ENCODE results near the gene NDUFA13.

NDUFA13 gene

DNA sequence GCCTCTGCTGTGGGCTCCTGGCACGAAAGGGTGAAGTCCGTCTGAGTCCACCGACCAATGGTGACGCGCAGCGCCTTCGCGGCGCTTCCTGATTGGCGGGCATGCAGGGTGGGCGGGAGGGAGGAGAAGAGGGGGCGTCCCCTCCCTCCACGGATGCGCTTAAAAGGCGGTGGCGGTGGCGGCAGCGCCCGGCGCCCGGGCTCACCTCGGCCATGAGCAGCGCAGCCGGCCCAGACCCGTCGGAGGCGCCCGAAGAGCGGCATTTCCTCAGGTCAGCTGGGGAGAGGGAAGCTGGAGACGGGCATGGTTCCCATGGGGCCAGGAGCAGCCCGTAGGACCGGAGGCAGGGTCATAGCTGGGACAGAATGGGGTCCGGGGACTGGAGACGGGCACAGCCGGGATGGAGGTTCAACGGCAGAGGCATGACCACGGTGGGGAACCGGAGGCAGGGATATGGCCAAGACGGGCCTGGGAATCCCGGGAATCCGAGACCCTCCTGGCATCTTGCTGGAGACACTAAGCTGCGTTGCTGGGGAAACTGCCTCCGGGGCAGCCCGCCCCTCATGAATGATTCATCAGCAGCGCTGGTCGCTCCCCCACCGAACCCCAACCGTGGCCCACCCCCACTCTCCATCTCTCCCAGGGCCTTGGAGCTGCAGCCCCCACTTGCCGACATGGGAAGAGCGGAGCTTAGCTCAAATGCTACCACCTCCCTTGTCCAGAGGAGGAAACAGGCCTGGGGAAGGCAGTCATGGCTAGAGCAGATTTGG lies 12.9 kb downstream of the NDUFA13 start, which contains the start of gene YJEFN3:
Gene YJEFN3 (plus strand): TSS at position 191 of the 770 bp plus-strand sequence. CDS start 22 bp downstream, at position 213.
- Histone ChIP-seq H3K4me2 (ENCODE audit: low read depth, low read length, poor library complexity, severe bottlenecking) (no peak within 1 kb of the TSS), H2AFZ (ENCODE audit: low read length) (no peak within 1 kb of the TSS), H3K27me3 (ENCODE audit: insufficient read depth, low read length, poor library complexity, severe bottlenecking) (no peaks in the 10 kb centered on the region), H3K9me2 (replicated peaks; ENCODE audit: low read depth, low read length) (no peaks in the 10 kb centered on the region), H3K36me3 (ENCODE audit: insufficient read depth, low read length) (peaks cover 14% of the 10 kb centered on the region; the same call in 1 of the 2 replicates), H4K20me1 (ENCODE audit: insufficient read depth, low read length, poor library complexity, severe bottlenecking) (peaks cover 22% of the 10 kb centered on the region), H3K4me3 (ENCODE audit: low read length, poor library complexity, severe bottlenecking) (no peak within 1 kb of the TSS), H3F3A (ENCODE audit: low read depth) (no peaks in the 10 kb centered on the region), H3K9ac (ENCODE audit: low read depth, low read length, poor library complexity, severe bottlenecking) (no peak within 1 kb of the TSS), H3K4me1 (ENCODE audit: insufficient read depth, low read length, poor library complexity, severe bottlenecking) (peaks cover 16% of the 10 kb centered on the region), H3K79me2 (ENCODE audit: insufficient read depth, low read length) (peaks cover 18% of the 10 kb centered on the region; the same call in 1 of the 2 replicates), H3K9me3 (ENCODE audit: insufficient read depth, low read depth, low read length) (no peaks in the 10 kb centered on the region)
- TF ChIP-seq, protein P1, sequence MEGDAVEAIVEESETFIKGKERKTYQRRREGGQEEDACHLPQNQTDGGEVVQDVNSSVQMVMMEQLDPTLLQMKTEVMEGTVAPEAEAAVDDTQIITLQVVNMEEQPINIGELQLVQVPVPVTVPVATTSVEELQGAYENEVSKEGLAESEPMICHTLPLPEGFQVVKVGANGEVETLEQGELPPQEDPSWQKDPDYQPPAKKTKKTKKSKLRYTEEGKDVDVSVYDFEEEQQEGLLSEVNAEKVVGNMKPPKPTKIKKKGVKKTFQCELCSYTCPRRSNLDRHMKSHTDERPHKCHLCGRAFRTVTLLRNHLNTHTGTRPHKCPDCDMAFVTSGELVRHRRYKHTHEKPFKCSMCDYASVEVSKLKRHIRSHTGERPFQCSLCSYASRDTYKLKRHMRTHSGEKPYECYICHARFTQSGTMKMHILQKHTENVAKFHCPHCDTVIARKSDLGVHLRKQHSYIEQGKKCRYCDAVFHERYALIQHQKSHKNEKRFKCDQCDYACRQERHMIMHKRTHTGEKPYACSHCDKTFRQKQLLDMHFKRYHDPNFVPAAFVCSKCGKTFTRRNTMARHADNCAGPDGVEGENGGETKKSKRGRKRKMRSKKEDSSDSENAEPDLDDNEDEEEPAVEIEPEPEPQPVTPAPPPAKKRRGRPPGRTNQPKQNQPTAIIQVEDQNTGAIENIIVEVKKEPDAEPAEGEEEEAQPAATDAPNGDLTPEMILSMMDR (conservative IDR thresholded peaks at IDR 0.05; ENCODE audit: low read length), result no peak
- TF ChIP-seq EZH2phosphoT487 (IDR thresholded peaks at IDR 0.05; ENCODE audit: borderline replicate concordance), result no peak

DNA sequence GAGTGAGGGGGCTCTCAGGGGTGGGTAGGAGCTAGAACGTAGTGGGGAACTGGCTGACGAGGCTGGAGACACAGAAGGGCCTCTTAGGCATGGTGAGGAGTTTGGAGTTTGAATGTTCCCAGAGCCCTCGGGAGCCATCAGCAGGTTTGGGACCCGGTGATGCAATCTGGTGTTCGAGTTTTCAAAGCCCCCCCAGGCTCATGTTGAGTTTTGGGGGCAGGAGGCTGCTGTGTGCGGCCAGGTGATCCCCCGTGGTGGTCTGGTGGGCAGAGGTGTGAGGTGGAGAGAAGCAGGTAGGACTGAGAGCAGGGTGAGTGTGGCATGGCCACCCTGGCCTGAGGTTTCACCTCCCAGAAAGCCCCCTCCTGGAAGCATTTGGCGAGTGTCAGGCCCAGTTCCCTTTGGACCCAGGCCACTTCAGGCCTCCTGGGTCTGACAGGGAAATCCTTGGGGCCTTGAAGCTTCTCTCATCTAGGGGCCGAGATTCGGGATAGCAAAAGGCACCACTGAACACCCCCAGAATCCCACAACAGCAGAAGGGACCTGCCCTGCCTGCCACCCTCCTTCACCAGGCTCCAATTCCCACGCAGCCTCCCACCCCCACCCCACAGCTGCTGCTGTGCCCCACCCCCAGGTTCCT lies 13.9 kb downstream of the NDUFA13 start:
- Histone ChIP-seq H2AFZ (ENCODE audit: low read length) (no peak overlapping the region), H3K9me2 (replicated peaks; ENCODE audit: low read depth, low read length) (no peaks in the 10 kb centered on the region), H3K27me3 (ENCODE audit: insufficient read depth, low read length, poor library complexity, severe bottlenecking) (no peaks in the 10 kb centered on the region), H3K9me3 (ENCODE audit: insufficient read depth, low read depth, low read length) (no peaks in the 10 kb centered on the region), H4K20me1 (ENCODE audit: insufficient read depth, low read length, poor library complexity, severe bottlenecking) (peaks cover 19% of the 10 kb centered on the region), H3K4me2 (ENCODE audit: low read depth, low read length, poor library complexity, severe bottlenecking) (no peak overlapping the region), H3K9ac (ENCODE audit: low read depth, low read length, poor library complexity, severe bottlenecking) (no peak overlapping the region), H3F3A (ENCODE audit: low read depth) (no peaks in the 10 kb centered on the region), H3K4me1 (ENCODE audit: insufficient read depth, low read length, poor library complexity, severe bottlenecking) (peaks cover 9% of the 10 kb centered on the region), H3K36me3 (ENCODE audit: insufficient read depth, low read length) (peaks cover 14% of the 10 kb centered on the region; the same call in 1 of the 2 replicates), H3K4me3 (ENCODE audit: low read length, poor library complexity, severe bottlenecking) (no peak overlapping the region), H3K79me2 (ENCODE audit: insufficient read depth, low read length) (peaks cover 10% of the 10 kb centered on the region; the same call in 1 of the 2 replicates)
- no peak for TF ChIP-seq EZH2phosphoT487 (IDR thresholded peaks at IDR 0.05; ENCODE audit: borderline replicate concordance)
- TF ChIP-seq, protein P1 (conservative IDR thresholded peaks at IDR 0.05; ENCODE audit: low read length), result no peak

DNA sequence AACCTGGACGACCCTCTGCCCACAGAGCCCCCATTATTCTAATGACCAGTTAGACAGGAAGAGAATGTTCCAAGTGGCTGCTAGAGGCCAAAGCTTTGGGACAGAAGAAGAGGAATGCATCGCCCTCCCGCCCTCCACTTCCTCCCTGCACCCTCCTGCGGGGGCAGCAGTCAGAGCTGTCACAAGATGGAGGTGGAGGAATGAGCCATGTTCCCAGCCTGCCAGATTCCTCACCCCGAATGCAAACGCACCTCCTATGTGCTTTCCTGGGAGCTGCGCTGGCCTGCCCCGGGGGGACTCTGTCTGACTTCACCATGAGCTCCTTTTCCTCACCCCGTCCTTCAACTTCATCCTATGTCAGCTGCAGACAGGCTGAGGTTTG lies 14.4 kb downstream of the NDUFA13 start:
- Histone ChIP-seq H3K4me3 (ENCODE audit: low read length, poor library complexity, severe bottlenecking) (no peak overlapping the region), H2AFZ (ENCODE audit: low read length) (no peak overlapping the region), H3K9ac (ENCODE audit: low read depth, low read length, poor library complexity, severe bottlenecking) (no peak overlapping the region), H3K4me2 (ENCODE audit: low read depth, low read length, poor library complexity, severe bottlenecking) (no peak overlapping the region), H3K36me3 (ENCODE audit: insufficient read depth, low read length) (peaks cover 14% of the 10 kb centered on the region; the same call in 1 of the 2 replicates), H3F3A (ENCODE audit: low read depth) (no peaks in the 10 kb centered on the region), H3K9me3 (ENCODE audit: insufficient read depth, low read depth, low read length) (no peaks in the 10 kb centered on the region), H4K20me1 (ENCODE audit: insufficient read depth, low read length, poor library complexity, severe bottlenecking) (peaks cover 14% of the 10 kb centered on the region), H3K79me2 (ENCODE audit: insufficient read depth, low read length) (peaks cover 5% of the 10 kb centered on the region; the same call in 1 of the 2 replicates), H3K9me2 (replicated peaks; ENCODE audit: low read depth, low read length) (no peaks in the 10 kb centered on the region), H3K4me1 (ENCODE audit: insufficient read depth, low read length, poor library complexity, severe bottlenecking) (peaks cover 8% of the 10 kb centered on the region), H3K27me3 (ENCODE audit: insufficient read depth, low read length, poor library complexity, severe bottlenecking) (no peaks in the 10 kb centered on the region)
- TF ChIP-seq, protein P1 (conservative IDR thresholded peaks at IDR 0.05; ENCODE audit: low read length), result no peak
